Suppressor macrophage treated with lipopolysaccharide for 1 hour (primary cell): ENCODE data around the gene STXBP6.

Source experiments
- DNase-seq, 3 donors: peaks; one replicate each; pipeline ENCODE4 v3.0.0-alpha.2; 2020 to 2022

Gene STXBP6

DNA sequence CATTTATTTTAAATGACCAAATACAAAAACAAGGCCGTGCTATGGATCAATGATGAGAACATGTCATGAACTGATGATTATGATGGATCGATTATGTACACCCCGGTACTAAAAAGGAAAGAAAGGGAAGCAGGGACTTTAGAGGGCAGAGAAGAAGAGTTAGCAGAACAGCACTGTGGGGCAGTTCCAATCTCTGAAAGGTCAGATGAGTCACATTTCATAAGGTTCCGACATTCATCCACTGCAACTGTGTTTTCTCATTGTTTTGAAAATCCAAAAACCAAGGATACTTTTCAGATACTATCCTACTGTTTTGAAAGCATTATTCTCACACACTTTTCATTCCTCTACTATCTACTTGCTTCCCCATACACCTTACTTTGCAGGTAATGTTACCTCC lies 169.3 kb downstream of the STXBP6 start:
- peak in 2 of 3 donors; percentile 48 to 49 for DNase-seq

DNA sequence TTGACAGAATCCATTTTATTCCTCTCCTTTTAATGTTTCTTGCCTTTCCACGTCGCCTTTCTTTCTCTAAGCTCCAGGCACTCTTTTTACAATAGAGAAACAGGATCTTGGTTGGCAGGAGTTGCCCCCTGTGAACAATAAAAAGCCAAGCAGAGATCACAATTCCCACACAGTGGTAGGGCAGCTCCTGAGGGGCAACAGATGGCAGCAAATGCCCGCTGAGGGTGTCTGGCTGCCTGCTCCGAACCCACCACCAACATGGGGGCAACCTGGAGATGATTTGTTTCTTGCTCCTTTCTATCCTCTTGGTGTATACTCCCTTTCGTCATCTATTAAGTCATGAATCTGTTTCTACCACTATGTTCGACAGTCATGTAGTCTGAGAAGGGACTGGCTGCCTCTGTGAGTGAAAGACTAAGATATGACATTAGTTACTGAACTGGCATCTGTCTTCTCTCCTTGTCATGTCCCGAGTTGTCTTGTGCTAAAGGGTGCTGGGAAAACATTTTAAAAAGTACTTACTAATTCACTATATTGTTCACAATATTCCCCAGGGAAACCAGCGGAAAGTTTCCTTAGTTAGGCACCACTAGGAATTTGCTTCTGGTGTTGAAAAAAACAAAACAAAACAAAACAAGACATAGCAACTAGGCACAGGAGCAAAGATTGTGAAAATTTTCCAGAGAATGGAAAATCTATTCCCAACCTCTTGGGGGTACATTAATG lies 170.1 kb downstream of the STXBP6 start:
- no peak for DNase-seq

DNA sequence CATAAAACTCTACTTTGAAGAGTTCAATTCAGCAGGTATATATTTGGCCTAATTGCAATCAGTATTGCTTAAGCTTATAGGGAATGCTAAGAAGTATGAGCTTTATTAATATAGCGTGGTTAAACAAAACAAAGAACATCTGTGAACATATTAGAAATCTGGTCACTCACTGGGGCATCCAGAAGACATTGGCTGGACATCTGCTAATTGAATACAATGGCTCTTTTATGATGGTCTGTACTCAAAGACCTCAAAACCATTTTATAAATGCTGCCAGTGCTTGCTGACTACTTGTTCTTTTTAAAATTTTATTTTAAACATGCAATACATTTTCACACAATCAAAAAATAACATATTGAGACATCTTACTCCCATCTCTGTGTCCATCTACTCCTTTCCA lies 173.0 kb downstream of the STXBP6 start:
- DNase-seq: no peak

GRCh38 chr14:24875991-24876878 lies 173.7 kb downstream of the STXBP6 start:
- peak; percentile 44 to 57 (median 55) for DNase-seq

- DNase-seq: peak; percentile 22 to 61 (median 49)
Observed at GRCh38 chr14:24875203-24875838, 174.6 kb downstream of the STXBP6 start.

DNA sequence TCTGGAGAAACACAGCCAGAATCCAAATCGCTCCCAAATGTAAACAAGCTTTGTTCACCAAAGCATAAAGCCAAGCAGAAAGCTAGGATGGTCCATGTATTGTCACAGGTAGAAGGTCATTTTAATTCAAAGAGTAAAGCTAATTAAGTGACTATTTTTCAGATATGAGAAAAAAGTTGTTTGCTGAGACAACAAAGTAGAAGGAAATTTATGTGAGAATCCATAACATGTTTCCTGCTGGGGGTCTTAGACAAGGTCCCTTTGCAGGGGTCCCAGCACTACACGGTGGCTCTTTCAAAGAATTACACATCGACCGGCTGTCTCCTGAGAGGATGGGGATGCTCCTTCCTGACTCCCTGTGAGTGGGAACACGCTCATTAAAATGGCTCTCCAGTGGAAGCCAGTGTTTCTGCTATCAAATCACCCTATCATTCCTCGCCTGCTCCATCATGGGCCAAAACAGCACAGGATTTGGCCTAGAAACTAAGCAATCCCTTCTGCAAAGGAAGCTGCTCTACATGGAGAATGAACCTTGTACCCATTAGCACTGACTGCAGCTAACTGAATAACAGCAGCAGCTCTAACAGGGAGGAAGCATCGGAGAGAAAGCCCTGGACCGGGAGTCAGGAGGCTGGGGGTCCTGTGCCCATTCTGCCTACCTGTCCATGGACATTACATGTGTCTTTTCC lies 175.3 kb downstream of the STXBP6 start:
- no peak for DNase-seq

- no peak for DNase-seq
Observed at GRCh38 chr14:24873551-24873950, 176.4 kb downstream of the STXBP6 start.

- DNase-seq: no peak
Observed at GRCh38 chr14:24870949-24871701, 178.8 kb downstream of the STXBP6 start.

DNA sequence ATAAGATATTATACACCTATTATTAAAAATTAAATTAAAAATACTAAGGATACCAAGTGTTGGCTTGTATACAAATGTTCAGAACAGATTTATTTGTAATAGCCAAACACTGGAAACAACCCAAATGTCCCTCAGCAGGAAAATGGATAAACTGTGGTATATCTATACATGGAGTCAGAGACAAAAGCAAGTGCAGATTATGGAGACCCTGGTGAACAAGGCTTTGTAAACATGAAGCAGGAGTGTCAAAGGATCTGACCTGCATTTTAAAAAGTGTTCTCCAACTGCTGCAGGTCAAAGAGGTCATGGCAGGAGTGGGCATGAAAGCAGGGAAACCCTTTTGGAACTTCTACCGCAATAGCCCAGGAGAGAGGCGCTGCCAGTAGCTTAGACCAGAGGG lies 181.6 kb downstream of the STXBP6 start:
- DNase-seq: no peak

- no peak for DNase-seq
Observed at GRCh38 chr14:24866067-24866639, 183.8 kb downstream of the STXBP6 start.

- peak in 1 of 3 donors; percentile 21 for DNase-seq
Observed at GRCh38 chr14:24863968-24864684, 185.8 kb downstream of the STXBP6 start.

DNA sequence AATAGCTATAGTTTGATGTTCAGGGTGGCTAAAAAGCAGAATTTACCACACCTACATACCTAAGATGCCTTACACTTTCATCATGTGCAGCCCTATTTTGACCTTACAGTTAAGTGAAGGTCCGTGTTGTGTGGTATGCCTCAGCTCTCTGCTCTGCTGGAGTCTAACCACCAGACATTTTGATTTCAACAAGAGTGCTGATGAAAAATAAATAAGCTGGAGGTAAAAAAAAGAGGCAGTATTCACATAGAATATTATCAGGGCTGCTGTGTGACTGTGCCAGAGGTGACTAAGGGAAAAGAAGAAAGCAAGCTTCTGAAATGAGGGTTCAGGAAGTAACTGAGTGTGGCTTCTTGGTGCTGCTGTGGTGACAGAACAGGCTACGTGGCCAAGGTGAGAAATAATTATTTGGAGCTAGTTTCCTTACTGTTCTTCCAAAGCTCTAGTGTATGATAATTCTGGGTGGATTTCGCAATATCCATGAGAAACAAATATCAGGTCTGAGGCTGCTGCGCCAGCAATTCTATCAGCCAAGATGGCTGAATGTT lies 188.8 kb downstream of the STXBP6 start:
- DNase-seq: no peak

GRCh38 chr14:24859559-24859958 lies 190.4 kb downstream of the STXBP6 start:
- no peak for DNase-seq

DNA sequence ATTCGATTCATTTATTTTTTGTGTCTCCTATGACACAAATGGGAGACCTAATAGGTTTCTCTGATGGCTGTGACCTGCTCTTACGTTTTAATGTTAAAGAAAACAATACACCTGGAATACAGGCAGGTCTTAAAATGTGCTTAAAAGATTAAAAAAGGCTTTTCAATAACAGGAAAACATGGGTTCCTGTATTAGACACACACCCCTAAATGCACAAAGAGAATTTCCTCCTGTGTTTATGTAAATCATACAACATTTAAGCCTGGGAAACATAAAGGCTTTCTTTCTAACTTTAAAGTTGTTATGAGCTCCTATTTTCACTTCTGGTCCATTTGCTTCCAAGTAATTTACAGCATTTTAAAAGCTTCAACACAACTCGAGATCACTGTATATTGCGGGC lies 191.3 kb downstream of the STXBP6 start:
- DNase-seq: no peak

GRCh38 chr14:24858052-24858451 lies 191.9 kb downstream of the STXBP6 start:
- DNase-seq: no peak

DNA sequence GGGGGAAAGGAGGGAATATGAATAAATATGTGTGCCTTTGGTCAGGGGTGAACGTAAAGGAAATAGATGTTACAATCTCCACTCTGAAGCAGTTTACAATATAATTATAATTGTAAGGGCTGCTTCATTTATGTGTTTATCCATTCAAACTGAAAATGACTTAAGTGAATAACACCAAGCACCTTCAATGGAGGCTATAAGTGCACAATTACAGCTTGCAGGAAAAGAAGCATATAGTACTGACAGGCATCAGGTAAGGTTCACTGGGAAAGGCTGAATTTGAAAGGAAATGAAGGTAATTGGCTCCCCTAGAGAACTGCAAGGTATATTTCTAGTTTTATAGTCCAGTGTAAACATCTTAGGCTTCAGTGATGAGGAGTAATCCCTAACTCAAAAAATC lies 192.7 kb downstream of the STXBP6 start:
- DNase-seq: no peak

GRCh38 chr14:24853446-24853845 lies 196.5 kb downstream of the STXBP6 start:
- no peak for DNase-seq

DNA sequence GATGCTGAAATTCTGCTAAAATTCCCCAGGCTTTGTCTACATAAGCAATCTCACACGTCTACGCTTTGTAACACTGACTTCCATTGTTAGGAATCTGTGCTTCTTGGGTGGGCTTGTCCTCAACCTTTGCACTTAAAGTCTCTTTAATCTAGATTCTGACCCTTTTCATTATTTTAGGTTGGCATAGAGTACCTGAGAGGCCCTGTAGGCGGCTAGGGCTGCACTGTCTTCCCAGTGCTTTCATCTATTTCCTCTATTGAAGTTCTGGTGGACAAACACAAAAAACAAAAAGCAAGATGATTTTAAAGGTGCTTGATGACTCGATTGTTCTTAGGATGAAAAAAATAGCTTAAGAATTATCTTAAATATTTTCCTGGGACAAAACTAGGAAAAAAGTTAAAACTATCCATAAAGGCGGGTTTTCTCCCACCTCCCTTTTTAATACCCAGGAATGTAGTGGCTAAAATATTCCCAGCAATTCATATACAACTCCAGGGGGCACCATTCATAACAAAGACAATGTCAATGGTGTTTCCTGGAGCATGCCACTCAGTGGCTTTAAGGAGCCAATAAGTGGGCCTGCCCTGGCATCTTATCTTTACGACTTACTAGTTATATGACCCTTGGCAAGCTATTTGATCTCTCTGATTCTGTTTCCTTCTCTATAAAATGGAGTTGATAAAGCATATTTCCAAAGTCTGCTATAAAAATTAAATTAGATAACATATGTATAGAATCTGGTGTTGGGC lies 197.5 kb downstream of the STXBP6 start:
- DNase-seq: no peak

DNA sequence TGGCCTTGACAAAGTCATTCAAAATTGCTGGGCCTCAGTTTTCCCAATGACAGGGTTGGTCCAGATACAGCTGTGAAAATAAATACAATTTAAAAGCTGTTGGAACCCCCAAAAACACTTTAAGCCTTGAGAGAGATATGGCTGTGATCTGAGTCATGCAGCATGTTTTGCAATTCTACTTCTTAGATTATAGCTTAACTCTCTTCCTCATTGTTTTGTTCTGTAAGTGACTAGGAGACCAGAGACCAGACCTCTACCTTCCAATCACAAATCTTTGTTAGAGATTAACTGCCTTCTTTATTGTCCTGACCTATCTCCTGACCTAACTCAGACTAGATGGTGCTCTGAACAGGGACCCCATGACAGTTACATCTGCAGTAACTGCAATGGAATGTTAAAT lies 198.1 kb downstream of the STXBP6 start:
- DNase-seq: peak; percentile 28 to 61 (median 38)

DNA sequence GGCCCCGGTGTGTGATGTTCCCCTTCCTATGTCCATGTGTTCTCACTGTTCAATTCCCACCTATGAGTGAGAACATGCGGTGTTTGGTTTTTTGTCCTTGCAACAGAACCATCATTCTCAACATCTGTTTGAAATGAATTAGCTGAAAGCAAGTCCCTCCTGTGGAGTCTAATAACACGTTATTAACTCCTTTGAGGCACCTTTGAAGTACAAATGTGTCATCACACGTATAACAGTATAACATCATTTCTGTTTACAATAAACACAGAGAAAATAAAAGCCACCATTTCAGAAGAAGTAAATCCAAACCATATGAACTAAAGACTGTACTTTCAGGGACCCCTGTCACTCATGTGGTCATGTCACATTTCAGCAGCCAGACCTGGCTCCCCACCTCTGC lies 198.5 kb downstream of the STXBP6 start:
- DNase-seq: no peak
